Epidermal melanocyte (primary cell): ENCODE results near the gene SCML1.
A peak's percentile ranks its signal among the peaks of the same experiment; 100 is the strongest.

Experiments
- DNase-seq: peaks from one replicate; pipeline ENCODE4 v3.0.0; 2011; ENCODE audit warnings: low spot score; ENCODE audit not compliant: insufficient read length

The SCML1 gene

GRCh38 chrX:17788956-17789562 lies 51.8 kb downstream of the SCML1 start:
- peak; percentile 24 for DNase-seq

GRCh38 chrX:17792826-17793225 lies 55.5 kb downstream of the SCML1 start:
- no peak for DNase-seq

GRCh38 chrX:17798921-17799320 lies 61.6 kb downstream of the SCML1 start:
- DNase-seq = no peak

GRCh38 chrX:17801431-17801830 lies 64.1 kb downstream of the SCML1 start:
- DNase-seq = no peak

GRCh38 chrX:17802756-17803155 lies 65.5 kb downstream of the SCML1 start:
- no peak for DNase-seq

GRCh38 chrX:17803449-17803848 lies 66.2 kb downstream of the SCML1 start:
- DNase-seq = no peak
